NK-92 (cell line): ENCODE measurements around the gene AGAP3.

Experiments used
- DNase-seq: peaks from one replicate; lab custom pipeline; 2025; ENCODE audit not compliant: unreplicated experiment; lab: John Stamatoyannopoulos, UW

Gene AGAP3

GRCh38 chr7:151087245-151088018 lies 1.2 kb downstream of the AGAP3 start:
- DNase-seq: no peak

GRCh38 chr7:151088019-151088855 lies 2.0 kb downstream of the AGAP3 start:
- DNase-seq: no peak

- DNase-seq: no peak
Observed at GRCh38 chr7:151088856-151089699, 2.8 kb downstream of the AGAP3 start.

- DNase-seq: no peak
Observed at GRCh38 chr7:151089893-151090730, 3.8 kb downstream of the AGAP3 start.

GRCh38 chr7:151091003-151091402 lies 4.7 kb downstream of the AGAP3 start:
- no peak for DNase-seq

GRCh38 chr7:151091431-151091830 lies 5.2 kb downstream of the AGAP3 start:
- no peak for DNase-seq

- DNase-seq: no peak
Observed at GRCh38 chr7:151091988-151092387, 5.7 kb downstream of the AGAP3 start.

GRCh38 chr7:151093748-151094147 lies 7.5 kb downstream of the AGAP3 start:
- no peak for DNase-seq

GRCh38 chr7:151094675-151095074 lies 8.4 kb downstream of the AGAP3 start:
- no peak for DNase-seq

GRCh38 chr7:151095123-151095797 lies 9.0 kb downstream of the AGAP3 start:
- no peak for DNase-seq

- no peak for DNase-seq
Observed at GRCh38 chr7:151095828-151096475, 9.7 kb downstream of the AGAP3 start.

- no peak for DNase-seq
Observed at GRCh38 chr7:151099486-151100211, 13.4 kb downstream of the AGAP3 start.

- DNase-seq: no peak
Observed at GRCh38 chr7:151100921-151101320, 14.6 kb downstream of the AGAP3 start.

GRCh38 chr7:151101621-151102396 lies 15.5 kb downstream of the AGAP3 start:
- no peak for DNase-seq

- DNase-seq: no peak
Observed at GRCh38 chr7:151102991-151103390, 16.7 kb downstream of the AGAP3 start.

GRCh38 chr7:151103973-151104372 lies 17.7 kb downstream of the AGAP3 start:
- no peak for DNase-seq

- no peak for DNase-seq
Observed at GRCh38 chr7:151104411-151105235, 18.3 kb downstream of the AGAP3 start.
